Activated naive CD8-positive, alpha-beta T cell (primary cell): ENCODE results near the gene RIBC2.

Experiments
- H3K27ac Mint-ChIP-seq: one replicate; pipeline ENCODE4 v1.8.0; 2021; ENCODE audit warnings: mixed read lengths
- H3K27me3 Mint-ChIP-seq: one replicate; pipeline ENCODE4 v1.8.0; 2021; ENCODE audit warnings: mixed read lengths
- H3K36me3 Mint-ChIP-seq: one replicate; pipeline ENCODE4 v1.8.0; 2021; ENCODE audit warnings: mixed read lengths
- H3K4me1 Mint-ChIP-seq: one replicate; pipeline ENCODE4 v1.8.0; 2021; ENCODE audit warnings: low read depth, mixed read lengths
- H3K4me3 Mint-ChIP-seq: one replicate; pipeline ENCODE4 v1.8.0; 2021; ENCODE audit warnings: mild to moderate bottlenecking, mixed read lengths
- H3K9me3 Mint-ChIP-seq: one replicate; pipeline ENCODE4 v1.8.0; 2021; ENCODE audit warnings: low read depth, mixed read lengths

Gene RIBC2

DNA sequence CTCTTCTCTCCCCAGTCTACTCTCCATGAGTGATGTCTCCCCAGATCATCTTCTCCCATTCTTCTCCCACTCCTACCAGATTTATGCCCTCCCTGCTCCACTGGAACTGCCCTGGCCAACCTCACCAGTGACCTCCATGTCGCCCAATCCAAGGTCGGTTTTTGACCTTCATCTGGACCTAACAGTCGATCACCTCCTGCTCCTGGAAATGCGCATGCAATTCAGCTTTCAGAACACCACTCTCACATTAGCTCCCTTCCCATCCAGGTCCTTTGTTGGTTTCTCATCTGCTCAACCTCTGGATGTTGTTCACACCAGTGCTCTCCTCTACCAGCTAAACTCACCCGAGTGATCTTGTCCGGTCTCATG lies 5.3 kb downstream of the RIBC2 start:
- H3K4me3 Mint-ChIP-seq = no peak overlapping the region

GRCh38 chr22:45420011-45420410 lies 6.5 kb downstream of the RIBC2 start:
- H3K27me3 Mint-ChIP-seq = no peaks in the 10 kb centered on the region
- no peak overlapping the region for H3K27ac Mint-ChIP-seq
- no peak overlapping the region for H3K4me3 Mint-ChIP-seq

More for the DNA sequence above, 5.3 kb downstream of the RIBC2 start:
- Mint-ChIP-seq H3K36me3 (no peaks in the 10 kb centered on the region), H3K4me1 (peaks cover 7% of the 10 kb centered on the region), H3K27ac (no peak overlapping the region), H3K27me3 (no peaks in the 10 kb centered on the region), H3K9me3 (no peaks in the 10 kb centered on the region)

GRCh38 chr22:45420539-45420938 lies 7.0 kb downstream of the RIBC2 start:
- no peaks in the 10 kb centered on the region for H3K4me1 Mint-ChIP-seq
- H3K9me3 Mint-ChIP-seq = no peaks in the 10 kb centered on the region
- no peaks in the 10 kb centered on the region for H3K36me3 Mint-ChIP-seq
- no peak overlapping the region for H3K27ac Mint-ChIP-seq
- no peaks in the 10 kb centered on the region for H3K27me3 Mint-ChIP-seq
- H3K4me3 Mint-ChIP-seq = no peak overlapping the region

More at GRCh38 chr22:45420011-45420410, 6.5 kb downstream of the RIBC2 start:
- Mint-ChIP-seq H3K9me3 (no peaks in the 10 kb centered on the region), H3K4me1 (no peaks in the 10 kb centered on the region), H3K36me3 (no peaks in the 10 kb centered on the region)

DNA sequence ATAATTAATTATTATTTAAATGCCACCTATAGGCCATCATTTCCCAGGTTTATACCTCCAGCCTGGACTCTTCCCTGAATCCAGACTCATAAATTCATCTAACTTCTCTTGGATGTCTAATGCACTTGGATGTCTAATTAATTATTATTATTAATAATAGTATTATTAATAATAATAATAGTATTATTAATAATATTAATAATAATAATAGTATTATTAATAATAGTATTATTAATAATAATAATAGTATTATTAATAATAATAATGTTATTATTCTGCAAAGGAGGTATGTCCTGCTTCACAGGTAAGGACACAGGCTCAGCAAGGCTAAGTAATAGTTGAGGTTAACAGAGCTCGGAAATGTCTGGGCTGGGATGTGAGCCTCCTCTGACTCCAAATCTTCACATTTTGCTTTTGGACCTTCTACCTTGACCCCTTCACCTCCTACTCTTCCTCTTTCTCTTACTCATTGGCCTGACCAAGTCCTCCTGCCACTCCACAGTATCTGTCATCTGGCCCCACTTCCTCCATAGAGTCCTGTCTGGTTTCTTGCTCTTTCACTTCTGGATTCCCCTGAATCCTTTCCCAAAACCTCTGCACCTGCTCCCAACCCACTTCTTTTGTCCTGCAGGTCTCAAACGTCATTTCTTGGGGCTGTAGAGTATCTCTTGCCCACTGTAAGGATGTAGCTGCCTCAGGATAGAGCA lies 8.0 kb downstream of the RIBC2 start:
- Mint-ChIP-seq H3K4me1 (no peaks in the 10 kb centered on the region), H3K36me3 (no peaks in the 10 kb centered on the region), H3K9me3 (no peaks in the 10 kb centered on the region), H3K27me3 (no peaks in the 10 kb centered on the region), H3K27ac (no peak overlapping the region), H3K4me3 (no peak overlapping the region)

GRCh38 chr22:45422237-45422983 lies 8.9 kb downstream of the RIBC2 start:
- Mint-ChIP-seq H3K27me3 (no peaks in the 10 kb centered on the region), H3K4me3 (no peak overlapping the region), H3K9me3 (no peaks in the 10 kb centered on the region), H3K27ac (no peak overlapping the region), H3K4me1 (no peaks in the 10 kb centered on the region), H3K36me3 (no peaks in the 10 kb centered on the region)

DNA sequence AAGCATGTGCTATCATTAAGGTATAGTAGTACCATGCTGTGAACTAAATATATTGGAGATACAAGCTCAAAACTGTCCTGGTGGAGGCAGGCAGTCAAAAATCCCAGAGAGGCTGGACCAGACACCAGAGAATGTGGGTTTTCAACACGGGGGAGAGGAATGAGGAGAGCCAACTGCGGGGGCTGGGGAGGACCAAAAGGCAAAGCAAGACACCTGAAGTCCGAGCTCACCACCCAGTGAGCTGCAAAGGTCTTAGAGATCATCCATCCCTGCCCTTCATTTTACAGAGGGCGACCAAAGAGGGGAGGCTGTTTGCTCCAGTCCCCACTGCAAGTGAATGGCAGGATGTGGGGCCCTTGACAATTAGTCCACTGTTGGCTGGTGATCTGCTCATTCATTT lies 10.0 kb downstream of the RIBC2 start:
- no peaks in the 10 kb centered on the region for H3K9me3 Mint-ChIP-seq
- no peak overlapping the region for H3K27ac Mint-ChIP-seq
- no peaks in the 10 kb centered on the region for H3K27me3 Mint-ChIP-seq
- H3K36me3 Mint-ChIP-seq = no peaks in the 10 kb centered on the region
- H3K4me1 Mint-ChIP-seq = no peaks in the 10 kb centered on the region
- no peak overlapping the region for H3K4me3 Mint-ChIP-seq

GRCh38 chr22:45424241-45424731 lies 10.8 kb downstream of the RIBC2 start:
- H3K9me3 Mint-ChIP-seq = no peaks in the 10 kb centered on the region
- H3K27me3 Mint-ChIP-seq = no peaks in the 10 kb centered on the region
- no peak overlapping the region for H3K4me3 Mint-ChIP-seq
- no peak overlapping the region for H3K27ac Mint-ChIP-seq
- no peaks in the 10 kb centered on the region for H3K36me3 Mint-ChIP-seq
- no peaks in the 10 kb centered on the region for H3K4me1 Mint-ChIP-seq

DNA sequence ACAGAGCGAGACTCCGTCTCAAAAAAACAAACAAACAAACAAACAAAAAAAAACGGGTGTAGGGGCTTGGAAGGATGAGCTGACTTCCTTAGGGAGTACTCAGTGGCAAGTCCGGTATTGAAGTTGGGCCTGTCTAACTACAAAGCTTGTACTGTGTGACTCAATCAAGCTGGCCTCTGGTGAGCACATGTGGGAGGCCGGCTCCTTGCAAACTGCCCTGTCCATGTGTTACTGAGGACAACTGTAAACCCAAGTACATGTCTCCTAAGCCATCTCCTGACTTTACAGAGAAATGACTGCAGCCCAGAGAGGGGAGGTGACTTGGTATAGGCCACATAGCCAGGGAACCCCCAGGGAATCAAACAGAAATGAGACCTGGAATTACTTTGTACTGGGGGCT lies 11.6 kb downstream of the RIBC2 start:
- H3K9me3 Mint-ChIP-seq = no peaks in the 10 kb centered on the region
- no peaks in the 10 kb centered on the region for H3K4me1 Mint-ChIP-seq
- no peak overlapping the region for H3K4me3 Mint-ChIP-seq
- H3K27ac Mint-ChIP-seq = no peak overlapping the region
- H3K36me3 Mint-ChIP-seq = no peaks in the 10 kb centered on the region
- no peaks in the 10 kb centered on the region for H3K27me3 Mint-ChIP-seq

DNA sequence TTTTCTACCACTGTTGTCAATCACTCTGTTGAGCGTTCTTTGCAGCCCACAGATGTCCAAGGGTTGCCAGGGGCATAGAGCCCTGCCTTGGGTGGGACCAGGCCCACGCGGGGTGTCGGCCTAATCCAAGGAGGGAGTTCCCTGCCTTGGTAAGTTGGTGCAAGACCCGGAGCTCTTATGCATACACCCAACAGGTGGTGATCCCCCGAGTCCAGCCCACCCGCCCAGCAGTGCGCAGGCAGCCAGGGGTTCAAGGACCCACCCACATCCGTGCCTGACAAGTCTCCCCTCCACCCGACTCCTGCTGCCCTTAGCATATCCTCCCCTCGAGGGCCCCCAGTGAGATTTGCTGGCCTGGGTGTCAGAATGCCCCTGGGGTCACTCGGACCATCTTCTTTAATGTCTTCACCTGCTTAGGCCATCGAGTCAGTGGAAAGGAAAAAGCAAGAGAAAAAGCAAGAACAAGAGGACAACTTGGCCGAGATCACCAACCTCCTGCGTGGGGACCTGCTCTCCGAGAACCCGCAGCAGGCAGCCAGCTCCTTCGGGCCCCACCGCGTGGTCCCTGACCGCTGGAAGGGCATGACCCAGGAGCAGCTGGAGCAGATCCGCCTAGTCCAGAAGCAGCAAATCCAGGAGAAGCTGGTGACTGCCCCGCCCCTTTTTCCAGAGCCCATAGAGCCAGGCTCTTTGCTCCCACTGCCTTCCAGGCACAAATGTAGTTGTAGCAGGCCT lies 12.2 kb downstream of the RIBC2 start:
- Mint-ChIP-seq H3K27me3 (no peaks in the 10 kb centered on the region), H3K27ac (no peak overlapping the region), H3K4me3 (no peak overlapping the region), H3K4me1 (no peaks in the 10 kb centered on the region), H3K9me3 (no peaks in the 10 kb centered on the region), H3K36me3 (no peaks in the 10 kb centered on the region)

GRCh38 chr22:45426387-45426786 lies 12.9 kb downstream of the RIBC2 start:
- Mint-ChIP-seq H3K27ac (no peak overlapping the region), H3K4me3 (no peak overlapping the region), H3K9me3 (no peaks in the 10 kb centered on the region), H3K36me3 (no peaks in the 10 kb centered on the region), H3K4me1 (no peaks in the 10 kb centered on the region), H3K27me3 (no peaks in the 10 kb centered on the region)

- no peaks in the 10 kb centered on the region for H3K36me3 Mint-ChIP-seq
- no peak overlapping the region for H3K4me3 Mint-ChIP-seq
- no peak overlapping the region for H3K27ac Mint-ChIP-seq
- H3K9me3 Mint-ChIP-seq = no peaks in the 10 kb centered on the region
- H3K27me3 Mint-ChIP-seq = no peaks in the 10 kb centered on the region
- no peaks in the 10 kb centered on the region for H3K4me1 Mint-ChIP-seq
Measured at GRCh38 chr22:45427114-45427513, 13.6 kb downstream of the RIBC2 start.

DNA sequence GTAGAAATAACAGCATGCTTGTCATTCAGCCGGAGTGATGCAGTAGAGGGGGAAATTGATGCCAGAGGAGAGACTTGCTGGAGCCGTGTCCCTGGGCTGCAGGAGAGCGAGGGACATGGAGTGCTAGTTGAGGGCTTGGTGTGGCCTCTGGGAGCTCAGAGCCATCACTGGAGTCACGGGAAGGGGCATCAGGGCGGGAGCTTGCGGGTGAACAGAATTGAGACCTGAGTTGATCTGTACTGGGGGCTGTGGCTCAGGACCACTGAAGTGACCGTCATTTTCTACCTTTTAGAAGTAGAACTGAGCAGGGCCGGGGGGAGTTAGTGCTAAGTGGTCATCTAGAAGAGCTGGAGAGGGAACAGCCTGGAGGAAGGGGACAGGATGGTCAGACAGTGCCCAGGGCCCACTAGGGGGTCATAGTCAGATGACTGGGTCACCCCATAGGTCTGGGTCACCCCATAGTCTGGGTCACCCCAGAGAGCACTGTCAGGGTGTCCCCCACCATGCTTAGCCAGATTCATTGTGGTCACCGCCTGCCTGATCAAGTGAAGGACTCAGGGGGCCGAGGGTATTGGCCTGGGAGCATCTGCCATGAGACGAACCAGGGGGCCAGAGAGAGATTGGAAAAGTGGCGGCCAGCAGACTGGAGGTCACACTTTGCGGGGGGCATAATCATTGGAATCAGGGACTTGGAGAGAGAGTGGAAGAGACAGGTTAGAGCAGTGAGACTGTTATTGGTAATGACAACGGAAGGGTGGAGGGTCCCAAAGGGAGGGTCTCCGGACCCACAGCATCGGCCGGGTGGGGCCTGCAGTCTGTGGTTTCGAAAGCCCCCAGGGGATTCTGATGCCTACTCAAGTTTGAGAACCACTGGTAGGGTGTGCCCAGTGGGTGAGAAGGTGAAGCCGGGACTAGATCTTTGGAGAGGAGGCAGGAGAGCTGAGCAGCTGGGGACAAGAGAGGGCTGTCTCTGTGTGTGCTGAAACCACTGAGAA lies 15.2 kb downstream of the RIBC2 start:
- no peaks in the 10 kb centered on the region for H3K4me1 Mint-ChIP-seq

DNA sequence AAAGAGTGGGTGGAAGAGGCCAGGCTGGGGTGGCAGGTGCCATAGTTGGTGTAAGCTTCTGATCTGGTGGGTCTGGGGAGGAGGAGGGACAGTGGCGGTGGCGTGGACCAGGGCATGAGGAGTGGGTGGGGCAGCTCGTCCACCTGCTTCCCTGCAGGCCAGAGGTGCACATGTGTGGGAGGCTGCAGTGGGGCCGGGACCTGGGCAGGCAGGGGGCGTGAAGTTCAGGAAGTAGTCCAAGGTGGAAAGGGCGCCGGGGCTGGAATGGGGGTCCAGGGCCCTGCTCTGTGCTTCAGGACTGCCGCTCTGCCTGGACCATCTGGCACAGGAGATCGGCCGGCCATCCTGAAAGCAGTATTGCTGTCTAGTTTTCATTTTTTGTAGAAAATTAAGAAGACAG lies 15.9 kb downstream of the RIBC2 start:
- Mint-ChIP-seq H3K9me3 (no peaks in the 10 kb centered on the region), H3K36me3 (no peaks in the 10 kb centered on the region), H3K4me1 (no peaks in the 10 kb centered on the region), H3K27me3 (no peaks in the 10 kb centered on the region), H3K27ac (no peak overlapping the region), H3K4me3 (no peak overlapping the region)

More for the DNA sequence above, 15.2 kb downstream of the RIBC2 start:
- Mint-ChIP-seq H3K27ac (no peak overlapping the region), H3K4me3 (no peak overlapping the region), H3K36me3 (no peaks in the 10 kb centered on the region), H3K9me3 (no peaks in the 10 kb centered on the region), H3K27me3 (no peaks in the 10 kb centered on the region)

DNA sequence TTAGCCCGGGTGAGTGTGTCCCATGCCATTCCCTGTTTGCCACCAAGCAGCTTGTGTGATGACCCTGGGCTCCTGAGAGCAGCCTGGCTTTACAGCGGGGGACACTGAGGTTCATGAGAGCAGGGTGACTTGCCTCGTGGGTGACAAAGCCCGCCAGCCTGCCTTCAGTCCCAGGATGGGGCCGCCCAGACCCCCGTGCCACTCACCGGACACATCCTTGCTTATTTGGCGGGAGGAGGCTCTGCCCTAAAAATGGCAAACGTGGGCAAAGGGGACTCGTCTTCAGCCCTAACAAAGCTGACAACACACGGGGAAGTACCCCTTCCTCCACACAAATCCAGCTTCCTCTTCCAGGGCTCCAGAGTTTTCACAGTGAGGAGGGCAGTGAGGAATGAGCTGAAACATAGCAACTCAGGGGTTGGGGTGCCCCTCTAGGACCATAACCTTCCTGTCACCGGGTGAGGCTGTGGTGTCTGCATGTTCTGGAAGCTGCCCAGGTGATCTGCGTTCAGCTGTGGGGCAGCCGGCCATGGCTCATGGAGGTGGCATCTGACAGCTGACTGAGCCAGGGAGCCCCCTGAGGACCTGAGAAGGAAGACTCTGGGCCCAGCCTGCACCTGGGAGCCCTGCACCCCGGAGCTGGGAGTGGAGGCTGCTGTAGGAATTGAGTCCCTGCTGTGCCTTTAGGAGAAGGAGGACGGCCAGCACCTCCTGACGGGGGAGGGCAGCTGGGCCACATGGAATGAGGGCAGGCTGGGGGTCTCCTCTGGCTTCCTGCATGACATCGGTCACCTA lies 16.7 kb downstream of the RIBC2 start:
- Mint-ChIP-seq H3K36me3 (no peaks in the 10 kb centered on the region), H3K9me3 (no peaks in the 10 kb centered on the region), H3K4me3 (no peak overlapping the region), H3K27me3 (no peaks in the 10 kb centered on the region), H3K27ac (no peak overlapping the region), H3K4me1 (no peaks in the 10 kb centered on the region)
